Measurements from ENCODE around the gene SH3D19.

GRCh38 chr4:151339467-151339866 lies 14.1 kb upstream of the SH3D19 start:
- TF ChIP-seq EP300 (IDR thresholded peaks at IDR 0.05) (no peak), POLR2A (IDR thresholded peaks at IDR 0.05) (no peak), POLR2AphosphoS5 (IDR thresholded peaks at IDR 0.05) (no peak), CTCF (IDR thresholded peaks at IDR 0.05) (no peak)
